Fibroblast of lung (primary cell): ENCODE measurements around the gene RNF220. TPM values are rescaled to one million over a fixed set of nuclear protein-coding genes. Genes with fewer than 3 reads are reported as not detected.

ENCODE experiments used
- DNase-seq, 2 donors: peaks; one replicate each; pipeline versions ENCODE4 v3.0.0 to v3.0.0-alpha.2; 2010; ENCODE audit warnings: low read depth in 2 of 2
- H2AFZ ChIP-seq: 2 replicates; pipeline ENCODE4 v1.5.1; 2012; ENCODE audit warnings: low read length, control low read depth, inconsistent platforms
- H3K27ac ChIP-seq: 2 replicates; pipeline ENCODE4 v1.5.1; 2011; ENCODE audit warnings: low read length, control low read depth; ENCODE audit not compliant: insufficient read depth
- H3K27me3 ChIP-seq: 2 replicates; pipeline ENCODE4 v1.5.1; 2011; ENCODE audit warnings: mild to moderate bottlenecking, low read length; ENCODE audit not compliant: control insufficient read depth, insufficient read depth
- H3K36me3 ChIP-seq: 2 replicates; pipeline ENCODE4 v1.5.1; 2011; ENCODE audit warnings: low read length; ENCODE audit not compliant: control insufficient read depth, insufficient read depth
- H3K4me1 ChIP-seq: 2 replicates; pipeline ENCODE4 v1.5.1; 2011; ENCODE audit warnings: low read length; ENCODE audit not compliant: control insufficient read depth, insufficient read depth; ENCODE audit errors: extremely low read depth
- H3K4me2 ChIP-seq: 2 replicates; pipeline ENCODE4 v1.5.1; 2011; ENCODE audit warnings: low read length, control low read depth; ENCODE audit not compliant: insufficient read depth; ENCODE audit errors: extremely low read depth
- H3K4me3 ChIP-seq, 4 experiments: fragments of 200-600 bp in 1 of 4; sonication (generic) in 1 of 4; replicated peaks in 1 of 4; 2 replicates each; pipeline ENCODE4 v1.5.1; 2011 to 2016; ENCODE audit warnings: low read length in 4 of 4, low read depth in 3 of 4, mild to moderate bottlenecking in 3 of 4, control low read depth in 2 of 4, inconsistent platforms in 1 of 4, mixed read lengths in 1 of 4; ENCODE audit not compliant: insufficient read depth in 1 of 4; ENCODE audit errors: control extremely low read depth in 1 of 4
- H3K79me2 ChIP-seq: 2 replicates; pipeline ENCODE4 v1.5.1; 2012; ENCODE audit warnings: mild to moderate bottlenecking, low read length, inconsistent platforms; ENCODE audit not compliant: control insufficient read depth, insufficient read depth
- H3K9ac ChIP-seq: 2 replicates; pipeline ENCODE4 v1.5.1; 2011; ENCODE audit warnings: mild to moderate bottlenecking, low read length, control low read depth; ENCODE audit not compliant: insufficient read depth
- H3K9me3 ChIP-seq: 2 replicates; pipeline ENCODE4 v1.5.1; 2012; ENCODE audit warnings: low read depth, low read length; ENCODE audit not compliant: control insufficient read depth, insufficient read depth
- H4K20me1 ChIP-seq: 2 replicates; pipeline ENCODE4 v1.5.1; 2011; ENCODE audit warnings: low read length; ENCODE audit not compliant: control insufficient read depth, insufficient read depth; ENCODE audit errors: extremely low read depth
- EZH2 ChIP-seq: IDR thresholded peaks from 2 replicates; pipeline ENCODE4 v1.5.1; 2012; ENCODE audit warnings: low read length, control low read depth, mild to moderate bottlenecking; ENCODE audit errors: missing control alignments
- polyA plus RNA-seq, 2 donors: library from polyadenylated mRNA; depleted of rRNA in 1 of 2; stranded (reverse) in 1 of 2; unstranded in 1 of 2; fragments of >200 nt; gene quantifications; 2 replicates each; pipeline ENCODE4 v1.2.1, GENCODE V29; 2011 to 2012; ENCODE audit warnings: missing spikeins in 1 of 2
- total RNA-seq: library from RNA; depleted of rRNA; stranded (reverse); fragments of >200 nt; gene quantifications from 2 replicates; pipeline ENCODE4 v1.2.1, GENCODE V29; 2014
- TF ChIP-seq, protein P1 (sequence below), 2 donors: IDR thresholded peaks in 1 of 2; conservative IDR thresholded peaks in 1 of 2; 1 replicate in 1 of 2; 2 replicates in 1 of 2; pipeline ENCODE4 v1.5.1; 2011 to 2012; ENCODE audit warnings: low read length in 2 of 2, control low read depth in 1 of 2, inconsistent platforms in 1 of 2, low read depth in 1 of 2, mild to moderate bottlenecking in 1 of 2

Gene RNF220
- total and polyA plus RNA-seq, 2 donors (not counting 1 experiment from before 2014, with no cell fraction given): 42.3 to 52.0 TPM

DNA sequence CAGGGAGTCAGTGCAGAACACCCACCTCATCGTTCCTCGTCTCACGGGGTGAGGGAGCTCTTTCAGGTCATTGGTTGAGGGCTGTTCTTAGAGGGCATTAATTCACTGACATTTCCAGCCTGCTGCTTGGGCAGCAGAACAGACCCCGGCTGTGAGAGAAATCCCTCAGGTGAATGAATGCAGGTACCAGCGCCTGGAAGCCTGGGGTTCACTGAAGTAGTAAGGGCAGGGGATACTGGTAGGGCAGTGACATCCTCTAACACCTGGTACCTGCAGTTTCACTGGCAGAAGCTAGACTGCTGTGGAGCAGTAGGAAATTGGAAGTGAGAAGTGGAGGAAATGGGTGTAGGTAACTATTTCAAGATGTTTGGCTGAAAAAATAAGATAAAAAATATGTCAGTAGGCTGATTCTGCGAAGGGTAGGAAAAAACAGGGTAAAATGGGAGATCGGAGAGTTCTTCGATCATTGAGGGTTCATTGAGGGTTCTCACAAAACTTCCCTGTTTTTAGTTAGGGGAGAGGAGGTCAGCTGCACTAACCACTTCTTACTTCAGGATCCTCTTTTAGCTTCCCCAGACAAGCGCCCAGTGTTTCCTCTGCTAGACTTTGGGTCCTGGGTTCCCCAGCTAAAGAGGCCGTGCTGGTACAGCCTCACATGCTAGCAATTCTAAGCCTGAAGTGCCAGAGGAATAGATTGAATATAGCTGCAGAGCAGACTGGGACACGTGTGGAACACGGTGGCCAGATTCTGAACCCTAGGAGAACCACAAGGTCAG lies 55.2 kb downstream of the RNF220 start:
- no peaks in the 10 kb centered on the region for H3K4me1 ChIP-seq

DNA sequence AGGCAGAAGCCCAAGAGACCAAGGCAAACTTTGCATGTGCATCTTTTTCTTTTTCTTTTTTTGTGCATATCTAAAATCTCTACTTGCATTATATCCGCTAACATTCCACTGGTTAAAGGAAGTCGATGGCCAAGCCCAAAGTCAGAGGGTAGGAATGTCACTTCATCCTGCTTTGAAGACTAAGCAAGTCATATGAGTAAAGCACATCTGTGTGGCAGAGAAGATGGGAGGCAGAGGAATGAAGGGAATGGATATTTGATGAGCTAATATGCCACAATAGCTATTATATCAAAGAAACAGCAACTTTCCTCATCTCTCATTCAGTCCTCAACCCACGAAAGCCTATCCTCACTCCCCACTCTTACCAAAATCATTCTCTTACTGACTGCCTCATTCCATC lies 59.3 kb downstream of the RNF220 start:
- Histone ChIP-seq H3K27me3 (peaks cover 6% of the 10 kb centered on the region), H3K79me2 (no peaks in the 10 kb centered on the region), H4K20me1 (no peaks in the 10 kb centered on the region), H3K9ac (no peak overlapping the region), H3K4me2 (no peak overlapping the region), H3K4me1 (no peaks in the 10 kb centered on the region), H2AFZ (no peak overlapping the region), H3K36me3 (no peaks in the 10 kb centered on the region), H3K27ac (no peak overlapping the region), H3K9me3 (no peaks in the 10 kb centered on the region), H3K4me3 (no peak overlapping the region)
- peak in 1 of 2 donors; percentile 74 for DNase-seq
- TF ChIP-seq, protein P1, sequence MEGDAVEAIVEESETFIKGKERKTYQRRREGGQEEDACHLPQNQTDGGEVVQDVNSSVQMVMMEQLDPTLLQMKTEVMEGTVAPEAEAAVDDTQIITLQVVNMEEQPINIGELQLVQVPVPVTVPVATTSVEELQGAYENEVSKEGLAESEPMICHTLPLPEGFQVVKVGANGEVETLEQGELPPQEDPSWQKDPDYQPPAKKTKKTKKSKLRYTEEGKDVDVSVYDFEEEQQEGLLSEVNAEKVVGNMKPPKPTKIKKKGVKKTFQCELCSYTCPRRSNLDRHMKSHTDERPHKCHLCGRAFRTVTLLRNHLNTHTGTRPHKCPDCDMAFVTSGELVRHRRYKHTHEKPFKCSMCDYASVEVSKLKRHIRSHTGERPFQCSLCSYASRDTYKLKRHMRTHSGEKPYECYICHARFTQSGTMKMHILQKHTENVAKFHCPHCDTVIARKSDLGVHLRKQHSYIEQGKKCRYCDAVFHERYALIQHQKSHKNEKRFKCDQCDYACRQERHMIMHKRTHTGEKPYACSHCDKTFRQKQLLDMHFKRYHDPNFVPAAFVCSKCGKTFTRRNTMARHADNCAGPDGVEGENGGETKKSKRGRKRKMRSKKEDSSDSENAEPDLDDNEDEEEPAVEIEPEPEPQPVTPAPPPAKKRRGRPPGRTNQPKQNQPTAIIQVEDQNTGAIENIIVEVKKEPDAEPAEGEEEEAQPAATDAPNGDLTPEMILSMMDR (conservative IDR thresholded peaks at IDR 0.05 in 1 of 2, IDR thresholded peaks at IDR 0.05 in 1 of 2; ENCODE audit: low read depth in 1 of 2, low read length in 2 of 2): no peak
- TF ChIP-seq EZH2: no peak

More for the DNA sequence above, 55.2 kb downstream of the RNF220 start:
- Histone ChIP-seq H3K79me2 (no peaks in the 10 kb centered on the region), H3K4me2 (no peak overlapping the region), H2AFZ (no peak overlapping the region), H3K36me3 (no peaks in the 10 kb centered on the region), H3K9ac (no peak overlapping the region), H4K20me1 (no peaks in the 10 kb centered on the region), H3K9me3 (no peaks in the 10 kb centered on the region), H3K27me3 (peaks cover 13% of the 10 kb centered on the region), H3K4me3 (no peak overlapping the region), H3K27ac (no peak overlapping the region)
- DNase-seq: no peak
- no peak for TF ChIP-seq EZH2
- TF ChIP-seq, protein P1 (conservative IDR thresholded peaks at IDR 0.05 in 1 of 2, IDR thresholded peaks at IDR 0.05 in 1 of 2; ENCODE audit: low read depth in 1 of 2, low read length in 2 of 2): no peak

DNA sequence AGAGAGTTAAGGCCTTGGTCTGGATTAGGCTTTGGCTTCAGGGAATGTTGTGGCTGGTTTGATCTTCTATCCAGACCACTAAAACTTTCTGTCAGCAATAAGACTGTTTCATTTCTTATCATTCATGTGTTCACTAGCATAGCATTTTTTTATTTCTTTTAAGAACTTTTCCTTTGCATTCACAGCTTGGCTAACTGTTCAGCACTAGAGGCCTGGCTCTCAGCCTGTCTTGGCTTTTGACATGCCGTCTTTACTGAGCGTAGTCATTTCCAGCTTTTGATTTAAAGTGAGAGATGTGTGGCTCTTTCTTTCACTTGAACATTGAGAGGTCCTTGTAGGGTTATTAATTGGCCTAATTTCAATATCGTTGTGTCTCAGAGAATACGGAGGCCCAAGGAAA lies 62.5 kb downstream of the RNF220 start:
- Histone ChIP-seq H3K27ac (no peak overlapping the region), H3K4me1 (no peaks in the 10 kb centered on the region), H2AFZ (no peak overlapping the region), H3K4me2 (no peak overlapping the region), H3K4me3 (no peak overlapping the region), H3K27me3 (no peaks in the 10 kb centered on the region), H3K36me3 (no peaks in the 10 kb centered on the region), H3K9me3 (no peaks in the 10 kb centered on the region), H4K20me1 (no peaks in the 10 kb centered on the region), H3K79me2 (no peaks in the 10 kb centered on the region), H3K9ac (no peak overlapping the region)
- TF ChIP-seq EZH2: no peak
- TF ChIP-seq, protein P1 (conservative IDR thresholded peaks at IDR 0.05 in 1 of 2, IDR thresholded peaks at IDR 0.05 in 1 of 2; ENCODE audit: low read depth in 1 of 2, low read length in 2 of 2): no peak
- DNase-seq: no peak
